Body of pancreas (tissue), 4 donors: ENCODE results near the gene ZNF423. TPM values are rescaled to one million over a fixed set of nuclear protein-coding genes. Genes with fewer than 3 reads are reported as not detected.

Source experiments
- ATAC-seq: fragments of 150-250 bp; one replicate; pipeline ENCODE4 v1.9.1; 2016
- DNase-seq, 4 donors: peaks; one replicate each; pipeline ENCODE4 v3.0.0-alpha.2; 2019
- H3K27ac ChIP-seq, 4 donors: fragments of 200-600 bp; sonication (generic); 1 replicate in 3 of 4; 2 replicates in 1 of 4; pipeline versions ENCODE4 v1.5.1 to v1.6.1; 2016 to 2019; ENCODE audit warnings: mild to moderate bottlenecking in 1 of 4, mixed read lengths in 1 of 4, moderate library complexity in 1 of 4
- H3K27me3 ChIP-seq, 2 donors: fragments of 200-600 bp; sonication (generic); one replicate each; pipeline ENCODE4 v1.6.0; 2016; ENCODE audit warnings: mild to moderate bottlenecking in 1 of 2
- H3K36me3 ChIP-seq, 2 donors: fragments of 200-600 bp; sonication (generic); replicated peaks in 1 of 2; 2 replicates each; pipeline ENCODE4 v1.5.1; 2016; ENCODE audit warnings: low read depth in 2 of 2; ENCODE audit not compliant: insufficient read depth in 1 of 2
- H3K4me1 ChIP-seq: fragments of 200-600 bp; sonication (generic); one replicate; pipeline ENCODE4 v1.6.0; 2016
- H3K4me3 ChIP-seq, 2 donors: fragments of 200-600 bp; sonication (generic); 1 replicate in 1 of 2; 2 replicates in 1 of 2; pipeline ENCODE4 v1.5.1; 2016 to 2019
- H3K9me3 ChIP-seq, 3 donors: fragments of 200-600 bp; sonication (generic); 1 replicate in 2 of 3; 2 replicates in 1 of 3; pipeline ENCODE4 v1.5.1; 2016
- POLR2A ChIP-seq, 3 donors: fragments of 450-650 bp; IDR thresholded peaks; one replicate each; pipeline ENCODE4 v1.6.1; 2016; ENCODE audit warnings: antibody characterized with exemption in 3 of 3, mild to moderate bottlenecking in 2 of 3
- WGBS, 2 donors: methylation state at CpG; one replicate each; pipeline ENCODE4 v1.1.5; 2017; 5-methylcytosine and 5-hydroxymethylcytosine counted together
- intact Hi-C: fragments of 100-400 bp; cut with DNase I; formaldehyde crosslinking; loops from one replicate; pipeline ENCODE4 v1.15.1; 2023
- total RNA-seq, 2 donors: library from RNA; depleted of rRNA; stranded (reverse); fragments of >200 nt; gene quantifications; one replicate each; pipeline ENCODE4 v1.1.0, GENCODE V29; 2016
- TF ChIP-seq, protein P1 (sequence below), 7 experiments: fragments of 450-650 bp in 4 of 7; fragments of 200-600 bp in 3 of 7; sonication (generic) in 3 of 7; IDR thresholded peaks; one replicate each; pipeline ENCODE4 v1.5.1; 2016 to 2019; ENCODE audit warnings: antibody characterized with exemption in 7 of 7

ZNF423 gene
- total RNA-seq, 2 donors from 2014 or later = 4.2 to 9.2 TPM

DNA sequence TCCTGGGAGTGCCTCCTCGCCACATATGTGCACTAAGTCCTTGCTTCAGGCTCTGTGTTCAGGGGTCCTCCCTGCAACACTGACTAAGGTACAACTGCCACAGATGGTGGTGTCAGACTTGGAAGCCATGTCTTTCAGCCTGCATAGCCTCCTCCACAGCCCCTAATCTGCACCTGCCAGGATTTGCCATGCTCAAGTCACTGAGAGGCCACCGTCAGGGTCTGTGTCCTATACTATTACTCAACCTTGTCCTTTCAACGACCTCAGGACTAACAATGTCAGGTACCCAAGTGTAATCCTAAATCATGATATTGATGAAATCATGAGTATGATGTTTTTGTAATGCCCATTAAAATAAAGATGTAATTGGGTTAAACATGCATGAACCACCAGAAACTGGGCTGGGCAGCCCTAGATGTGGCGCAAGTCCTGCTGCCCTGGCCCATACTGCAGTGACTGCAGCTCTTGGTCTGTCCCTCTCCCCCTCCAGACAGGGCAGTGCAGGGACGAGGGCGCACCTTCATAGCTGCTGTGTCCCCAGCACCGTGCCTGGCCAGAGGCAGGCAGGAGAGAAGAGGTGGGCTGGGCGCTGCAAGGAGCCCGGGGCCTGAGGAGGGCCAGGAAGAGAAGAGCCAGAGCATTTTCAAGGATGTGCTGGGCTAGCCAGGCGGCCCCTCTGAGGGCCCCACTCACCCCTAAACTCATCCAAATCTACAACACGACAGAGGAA lies 198.0 kb downstream of the ZNF423 start:
- intact Hi-C loops = no loop called here

DNA sequence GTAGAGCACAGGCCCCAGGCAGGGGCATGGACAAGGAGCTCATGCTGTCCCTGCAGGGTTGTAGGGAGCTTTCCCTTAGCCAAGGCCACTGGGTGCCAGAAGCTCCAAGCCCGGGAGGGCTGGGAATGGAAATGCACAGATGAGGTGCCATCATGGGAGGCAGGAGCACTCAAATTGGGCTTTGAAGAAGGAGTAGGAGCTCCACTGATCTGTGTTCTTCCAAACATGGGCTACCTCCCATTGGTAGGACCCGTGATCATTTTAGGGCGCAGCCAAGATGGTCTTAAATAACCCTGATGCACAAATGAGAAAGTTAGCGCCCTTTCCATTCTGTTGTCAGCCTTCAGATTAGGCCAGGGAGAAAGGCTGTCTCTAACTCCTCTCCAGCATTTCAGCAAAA lies 201.5 kb downstream of the ZNF423 start:
- Histone ChIP-seq H3K4me1 (no peaks in the 10 kb centered on the region), H3K27ac (no peak overlapping the region), H3K9me3 (no peaks in the 10 kb centered on the region), H3K36me3 (no peaks in the 10 kb centered on the region), H3K27me3 (no peaks in the 10 kb centered on the region), H3K4me3 (no peak overlapping the region)
- no peak for ATAC-seq
- 95 to 100% methylated on average over 3 to 4 of the region's 4 CpGs for WGBS, 2 donors
- no peak for DNase-seq
- intact Hi-C loops = no loop called here
- TF ChIP-seq, protein P1, sequence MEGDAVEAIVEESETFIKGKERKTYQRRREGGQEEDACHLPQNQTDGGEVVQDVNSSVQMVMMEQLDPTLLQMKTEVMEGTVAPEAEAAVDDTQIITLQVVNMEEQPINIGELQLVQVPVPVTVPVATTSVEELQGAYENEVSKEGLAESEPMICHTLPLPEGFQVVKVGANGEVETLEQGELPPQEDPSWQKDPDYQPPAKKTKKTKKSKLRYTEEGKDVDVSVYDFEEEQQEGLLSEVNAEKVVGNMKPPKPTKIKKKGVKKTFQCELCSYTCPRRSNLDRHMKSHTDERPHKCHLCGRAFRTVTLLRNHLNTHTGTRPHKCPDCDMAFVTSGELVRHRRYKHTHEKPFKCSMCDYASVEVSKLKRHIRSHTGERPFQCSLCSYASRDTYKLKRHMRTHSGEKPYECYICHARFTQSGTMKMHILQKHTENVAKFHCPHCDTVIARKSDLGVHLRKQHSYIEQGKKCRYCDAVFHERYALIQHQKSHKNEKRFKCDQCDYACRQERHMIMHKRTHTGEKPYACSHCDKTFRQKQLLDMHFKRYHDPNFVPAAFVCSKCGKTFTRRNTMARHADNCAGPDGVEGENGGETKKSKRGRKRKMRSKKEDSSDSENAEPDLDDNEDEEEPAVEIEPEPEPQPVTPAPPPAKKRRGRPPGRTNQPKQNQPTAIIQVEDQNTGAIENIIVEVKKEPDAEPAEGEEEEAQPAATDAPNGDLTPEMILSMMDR (IDR thresholded peaks at IDR 0.05) = no peak
- TF ChIP-seq POLR2A (IDR thresholded peaks at IDR 0.05) = no peak

More for the DNA sequence above, 198.0 kb downstream of the ZNF423 start:
- TF ChIP-seq, protein P1 (IDR thresholded peaks at IDR 0.05) = no peak
- no peak for TF ChIP-seq POLR2A (IDR thresholded peaks at IDR 0.05)
- Histone ChIP-seq H3K4me1 (no peaks in the 10 kb centered on the region), H3K27me3 (no peaks in the 10 kb centered on the region), H3K9me3 (no peaks in the 10 kb centered on the region), H3K27ac (no peak overlapping the region), H3K4me3 (no peak overlapping the region), H3K36me3 (no peaks in the 10 kb centered on the region)
- no peak for DNase-seq
- ATAC-seq = no peak
- 80 to 90% methylated on average over 7 to 11 of the region's 11 CpGs for WGBS, 2 donors

DNA sequence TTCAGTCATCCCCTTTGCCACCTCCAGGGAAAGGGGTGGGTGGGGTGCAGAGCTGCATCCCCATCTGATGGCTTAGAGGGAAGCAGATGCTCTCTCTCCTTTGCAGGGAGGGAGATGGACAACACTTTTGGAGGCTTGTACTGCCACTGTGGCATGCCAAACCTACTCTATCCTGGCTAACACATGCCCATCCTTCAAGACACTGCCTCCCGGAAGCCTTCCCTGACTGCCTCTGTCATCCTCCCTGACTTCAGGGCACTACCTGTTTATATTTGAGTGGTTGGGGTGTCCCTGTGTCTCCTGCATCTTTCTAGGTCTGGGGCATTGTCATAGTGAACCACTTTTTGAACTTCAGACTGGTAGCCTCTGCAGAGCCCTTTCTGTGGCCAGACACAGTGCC lies 202.3 kb downstream of the ZNF423 start:
- no peak overlapping the region for H3K27ac ChIP-seq

DNA sequence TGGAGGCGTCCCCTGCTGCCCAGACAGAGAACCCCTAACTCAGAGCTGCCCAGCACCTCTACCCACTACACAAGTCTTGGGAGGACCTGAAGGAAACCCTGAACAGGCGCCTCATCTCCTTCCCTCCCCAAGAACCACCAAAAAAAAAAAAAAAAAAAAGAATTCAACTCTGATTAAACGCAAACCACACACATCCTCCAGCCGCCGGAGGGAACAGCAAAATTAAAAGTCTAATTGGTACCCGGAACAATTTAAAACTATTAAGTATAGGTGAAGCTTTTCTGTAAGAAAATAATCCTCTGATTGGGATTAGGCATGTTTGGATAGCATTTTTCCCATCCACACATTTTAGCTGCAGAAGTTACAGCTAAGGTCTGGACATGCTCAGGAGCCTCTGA lies 202.7 kb downstream of the ZNF423 start:
- peaks cover 0 to 8% (median 0%) of the 10 kb centered on the region in 3 donors for H3K9me3 ChIP-seq
- 65 to 82% methylated on average over 6 of the region's 6 CpGs for WGBS, 2 donors
- H3K4me1 ChIP-seq = no peaks in the 10 kb centered on the region
- DNase-seq = no peak
- intact Hi-C loops = no loop called here
- no peak overlapping the region for H3K4me3 ChIP-seq
- H3K27me3 ChIP-seq = no peaks in the 10 kb centered on the region
- TF ChIP-seq, protein P1 (IDR thresholded peaks at IDR 0.05) = no peak
- no peak for TF ChIP-seq POLR2A (IDR thresholded peaks at IDR 0.05)
- H3K27ac ChIP-seq = no peak overlapping the region
- no peak for ATAC-seq
- no peaks in the 10 kb centered on the region for H3K36me3 ChIP-seq

More for the DNA sequence above, 202.3 kb downstream of the ZNF423 start:
- intact Hi-C loops = no loop called here
- 92 to 100% methylated on average over 1 of the region's 1 CpG for WGBS, 2 donors
- peaks cover 0 to 6% (median 0%) of the 10 kb centered on the region in 3 donors for H3K9me3 ChIP-seq
- no peaks in the 10 kb centered on the region for H3K36me3 ChIP-seq
- H3K27me3 ChIP-seq = no peaks in the 10 kb centered on the region
- no peaks in the 10 kb centered on the region for H3K4me1 ChIP-seq
- no peak overlapping the region for H3K4me3 ChIP-seq
- ATAC-seq = no peak
- DNase-seq = no peak
- TF ChIP-seq, protein P1 (IDR thresholded peaks at IDR 0.05) = no peak
